Left lung (tissue), 10 donors: ENCODE data around the gene ADAMTS17. TPM values are rescaled to one million over a fixed set of nuclear protein-coding genes. Genes with fewer than 3 reads are reported as not detected.

Source experiments
- ATAC-seq: fragments of 200-7000 bp; cut with Tn5 transposase; one replicate; pipeline ENCODE4 v1.9.1; 2020; ENCODE audit warnings: moderate library complexity
- DNase-seq, 4 donors: peaks; one replicate each; pipeline ENCODE4 v3.0.0-alpha.2; 2013 to 2020
- H3K27ac ChIP-seq, 2 donors: fragments of 200-600 bp; sonication (generic) in 1 of 2; one replicate each; pipeline versions ENCODE4 v1.5.0 to v1.8.0; 2020 to 2021
- H3K27me3 ChIP-seq, 2 donors: fragments of 200-600 bp; sonication (generic) in 1 of 2; one replicate each; pipeline versions ENCODE4 v1.5.0 to v1.8.0; 2020 to 2021
- H3K36me3 ChIP-seq, 2 donors: fragments of 200-600 bp; sonication (generic) in 1 of 2; one replicate each; pipeline versions ENCODE4 v1.5.0 to v1.8.0; 2020 to 2021
- H3K4me1 ChIP-seq, 2 donors: fragments of 200-600 bp; one replicate each; pipeline ENCODE4 v1.8.0; 2021
- H3K4me3 ChIP-seq, 2 donors: fragments of 200-600 bp; sonication (generic) in 1 of 2; one replicate each; pipeline versions ENCODE4 v1.5.0 to v1.8.0; 2020 to 2021; ENCODE audit warnings: mild to moderate bottlenecking in 1 of 2
- H3K9me3 ChIP-seq, 2 donors: fragments of 200-600 bp; sonication (generic) in 1 of 2; one replicate each; pipeline versions ENCODE4 v1.5.0 to v1.8.0; 2020 to 2021
- CTCF ChIP-seq, 2 donors: fragments of 200-600 bp; sonication (generic) in 1 of 2; IDR thresholded peaks; one replicate each; pipeline versions ENCODE4 v1.5.0 to v1.8.0; 2021; ENCODE audit warnings: antibody characterized with exemption in 2 of 2
- intact Hi-C, 2 donors: fragments of 100-400 bp; cut with DNase I; formaldehyde crosslinking; loops; one replicate each; pipeline versions ENCODE4 v1.11.2 to v1.14.2; 2022
- polyA plus RNA-seq, 6 donors: library from polyadenylated mRNA; unstranded; fragments of 120-200 nt; gene quantifications; one replicate each; pipeline ENCODE4 v1.2.1, GENCODE V29; 2013; ENCODE audit not compliant: insufficient read length in 6 of 6
- total RNA-seq, 2 donors: library from RNA; stranded (reverse); fragmentation: NEBNext Ultra II Directional; extraction: Animal tissue kit (Norgen Biotek cat#: 25700); gene quantifications; one replicate each; pipeline ENCODE4 v1.2.1, GENCODE V29; 2021
- donor health status: DM: no; HTN: yes; CAD: no.
- donor health status: DM: no; HTN: no; CAD: no.

Gene ADAMTS17
- total and polyA plus RNA-seq, 8 donors: 2.0 to 3.9 (median 3.4) TPM

GRCh38 chr15:99951511-99951910 is 390.3 kb downstream of the ADAMTS17 start:
- TF ChIP-seq CTCF (IDR thresholded peaks at IDR 0.05): no peak
- no peak overlapping the region for H3K4me3 ChIP-seq
- no peaks in the 10 kb centered on the region for H3K27me3 ChIP-seq
- H3K36me3 ChIP-seq: no peaks in the 10 kb centered on the region
- H3K27ac ChIP-seq: no peak overlapping the region
- DNase-seq: no peak
- no peak for ATAC-seq
- peaks cover 0 to 24% of the 10 kb centered on the region in 2 donors for H3K9me3 ChIP-seq
- intact Hi-C loops: no loop called here
- no peaks in the 10 kb centered on the region for H3K4me1 ChIP-seq

- intact Hi-C loops: no loop called here
- no peak for ATAC-seq
- no peak for TF ChIP-seq CTCF (IDR thresholded peaks at IDR 0.05)
- H3K9me3 ChIP-seq: peaks cover 3 to 57% of the 10 kb centered on the region in 2 donors
- no peak overlapping the region for H3K27ac ChIP-seq
- H3K4me3 ChIP-seq: no peak overlapping the region
- H3K4me1 ChIP-seq: no peaks in the 10 kb centered on the region
- no peaks in the 10 kb centered on the region for H3K27me3 ChIP-seq
- DNase-seq: no peak
- no peaks in the 10 kb centered on the region for H3K36me3 ChIP-seq
Measured at GRCh38 chr15:99944131-99944530, 397.6 kb downstream of the ADAMTS17 start.

GRCh38 chr15:99943466-99943865 is 398.3 kb downstream of the ADAMTS17 start:
- Histone ChIP-seq H3K27ac (no peak overlapping the region), H3K4me1 (no peaks in the 10 kb centered on the region), H3K9me3 (peaks cover 3 to 59% of the 10 kb centered on the region in 2 donors), H3K4me3 (no peak overlapping the region), H3K27me3 (no peaks in the 10 kb centered on the region), H3K36me3 (no peaks in the 10 kb centered on the region)
- ATAC-seq (no peak), DNase-seq (no peak)
- no peak for TF ChIP-seq CTCF (IDR thresholded peaks at IDR 0.05)
- intact Hi-C loops: no loop called here

- ATAC-seq (no peak), DNase-seq (no peak)
- Histone ChIP-seq H3K9me3 (no peaks in the 10 kb centered on the region), H3K4me3 (no peak overlapping the region), H3K36me3 (no peaks in the 10 kb centered on the region), H3K4me1 (peaks cover 3 to 5% of the 10 kb centered on the region in 2 donors), H3K27me3 (peaks cover 0 to 10% of the 10 kb centered on the region in 2 donors), H3K27ac (no peak overlapping the region)
- intact Hi-C loops: loop anchor here in 1 of 2 donors (10.0 kb wide), 1 partner anchor 402 kb away; no protein-coding TSS in a partner anchor
- TF ChIP-seq CTCF (IDR thresholded peaks at IDR 0.05): no peak
Measured at GRCh38 chr15:99932676-99933402, 408.9 kb downstream of the ADAMTS17 start.

- H3K4me1 ChIP-seq: peaks cover 3 to 5% of the 10 kb centered on the region in 2 donors
- H3K27ac ChIP-seq: no peak overlapping the region
- H3K4me3 ChIP-seq: no peak overlapping the region
- no peak for TF ChIP-seq CTCF (IDR thresholded peaks at IDR 0.05)
- no peak for ATAC-seq
- H3K27me3 ChIP-seq: peaks cover 0 to 10% of the 10 kb centered on the region in 2 donors
- DNase-seq: no peak
- no peaks in the 10 kb centered on the region for H3K9me3 ChIP-seq
- no peaks in the 10 kb centered on the region for H3K36me3 ChIP-seq
- intact Hi-C loops: loop anchor here in 1 of 2 donors (10.0 kb wide), 1 partner anchor 403 kb away; no protein-coding TSS in a partner anchor
Measured at GRCh38 chr15:99931703-99932603, 409.8 kb downstream of the ADAMTS17 start.
